ENCODE results near the gene TBXA2R.

TBXA2R gene

GRCh38 chr19:3623716-3624115 is 17.0 kb upstream of the TBXA2R start:
- FAIRE-seq, result no peak
- DNase-seq (ENCODE audit: insufficient read length, low spot score), result no peak
- TF ChIP-seq CTCF (IDR thresholded peaks at IDR 0.05; ENCODE audit: insufficient read depth, missing control alignments), result no peak

- no peak for TF ChIP-seq CTCF (IDR thresholded peaks at IDR 0.05; ENCODE audit: insufficient read depth, missing control alignments)
- DNase-seq (ENCODE audit: insufficient read length, low spot score), result no peak
- no peak for FAIRE-seq
Observed at GRCh38 chr19:3622224-3622623, 15.5 kb upstream of the TBXA2R start.

- no peak for FAIRE-seq
- DNase-seq (ENCODE audit: insufficient read length, low spot score), result no peak
- TF ChIP-seq CTCF (IDR thresholded peaks at IDR 0.05; ENCODE audit: insufficient read depth, missing control alignments), result no peak
Observed at GRCh38 chr19:3621689-3622088, 15.0 kb upstream of the TBXA2R start.

GRCh38 chr19:3620817-3621547 is 14.3 kb upstream of the TBXA2R start:
- DNase-seq (ENCODE audit: insufficient read length, low spot score) (no peak), FAIRE-seq (no peak)
- TF ChIP-seq CTCF (IDR thresholded peaks at IDR 0.05; ENCODE audit: insufficient read depth, missing control alignments), result no peak

- no peak for TF ChIP-seq CTCF (IDR thresholded peaks at IDR 0.05; ENCODE audit: insufficient read depth, missing control alignments)
- DNase-seq (ENCODE audit: insufficient read length, low spot score) (no peak), FAIRE-seq (no peak)
Observed at GRCh38 chr19:3620145-3620816, 13.6 kb upstream of the TBXA2R start.

- DNase-seq (ENCODE audit: insufficient read length, low spot score), result no peak
- no peak for FAIRE-seq
- TF ChIP-seq CTCF (IDR thresholded peaks at IDR 0.05; ENCODE audit: insufficient read depth, missing control alignments), result no peak
Observed at GRCh38 chr19:3619631-3620012, 12.9 kb upstream of the TBXA2R start.

Measured in D721Med (cell line).